A549 (cell line): ENCODE measurements around the gene CTNNA3. TPM values are rescaled to one million over a fixed set of nuclear protein-coding genes. Genes with fewer than 3 reads are reported as not detected.
"Not testable (repeated sequence)": the region's sequence is repeated elsewhere in the genome, so short reads cannot be mapped to it uniquely, and the experiment has no call there.

ENCODE experiments used
- ATAC-seq, 2 experiments: fragments of 200-7000 bp in 1 of 2; fragments of >200 bp in 1 of 2; cut with Nextera tagmentation in 1 of 2; cut with Tn5 transposase in 1 of 2; 3 replicates each; pipeline versions ENCODE4 v1.8.0 to v1.9.1; 2018 to 2020; ENCODE audit warnings: mild to moderate bottlenecking in 1 of 2, moderate library complexity in 1 of 2
- CTCF ChIA-PET: fragments of 300-600 bp; sonication (Branson Sonifier 250); formaldehyde crosslinking; extraction: SDS; loops from one replicate; lab custom pipeline; 2021; ENCODE audit warnings: antibody characterized with exemption, inconsistent platforms; lab: Yijun Ruan, JAX
- POLR2A ChIA-PET: fragments of 350-600 bp; formaldehyde crosslinking; extraction: SDS; loops from one replicate; lab custom pipeline; 2021; ENCODE audit warnings: antibody characterized with exemption, inconsistent platforms; lab: Yijun Ruan, JAX
- DNase-seq, 2 experiments: peaks; one replicate each; pipeline versions ENCODE4 v3.0.0 to v3.0.0-alpha.2; 2011 to 2016; ENCODE audit warnings: low read depth in 1 of 2, low spot score in 1 of 2
- FAIRE-seq: peaks from 2 replicates; lab custom pipeline; 2011; peaks lifted over from hg19 to GRCh38; lab: Jason Lieb, UNC
- H3K27ac ChIP-seq, 2 experiments: fragments of >200 bp; sonication (Bioruptor Twin); formaldehyde crosslinking; 3 replicates each; pipeline ENCODE4 v1.5.1; 2016 to 2017
- H3K4me1 ChIP-seq: fragments of >200 bp; sonication (Bioruptor Twin); formaldehyde crosslinking; 3 replicates; pipeline ENCODE4 v1.6.1; 2016
- H3K4me2 ChIP-seq: fragments of >200 bp; sonication (Bioruptor Twin); formaldehyde crosslinking; 3 replicates; pipeline ENCODE4 v1.6.1; 2016
- H3K4me3 ChIP-seq: fragments of >200 bp; sonication (Bioruptor Twin); formaldehyde crosslinking; 3 replicates; pipeline ENCODE4 v1.5.1; 2016
- H3K9me3 ChIP-seq: fragments of >200 bp; sonication (Bioruptor Twin); formaldehyde crosslinking; 3 replicates; pipeline ENCODE4 v1.6.1; 2016
- BHLHE40 ChIP-seq: IDR thresholded peaks from 2 replicates; pipeline ENCODE4 v1.6.1; 2012; ENCODE audit warnings: low read depth, low read length, inconsistent platforms
- EP300 ChIP-seq, 2 experiments: fragments of >200 bp; sonication (Bioruptor Twin); formaldehyde crosslinking; IDR thresholded peaks; 2 replicates in 1 of 2; 3 replicates in 1 of 2; pipeline ENCODE4 v1.6.1; 2016 to 2017
- FOSL2 ChIP-seq, 2 experiments: fragments of 450-650 bp in 1 of 2; fragments of >200 bp in 1 of 2; sonication (Bioruptor Twin) in 1 of 2; formaldehyde crosslinking; IDR thresholded peaks; 2 replicates each; pipeline versions ENCODE4 v1.5.0 to v1.6.1; 2016 to 2020; ENCODE audit warnings: mild to moderate bottlenecking in 1 of 2, moderate library complexity in 1 of 2
- GATA3 ChIP-seq: IDR thresholded peaks from 2 replicates; pipeline ENCODE4 v1.6.1; 2012; ENCODE audit warnings: borderline replicate concordance
- HOXA7 ChIP-seq: fragments of 250-450 bp; sonication (Bioruptor Pico); IDR thresholded peaks from 2 replicates; pipeline ENCODE4 v1.5.0; 2020; ENCODE audit warnings: mild to moderate bottlenecking, moderate library complexity
- HOXB5 ChIP-seq: fragments of 250-450 bp; sonication (Bioruptor Pico); IDR thresholded peaks from 2 replicates; pipeline ENCODE4 v1.5.0; 2020; ENCODE audit warnings: mild to moderate bottlenecking, moderate library complexity
- KDM1A ChIP-seq: fragments of 200-600 bp; sonication (generic); IDR thresholded peaks from 2 replicates; pipeline ENCODE4 v1.6.1; 2016; ENCODE audit warnings: low read depth, mild to moderate bottlenecking
- MAFK ChIP-seq: fragments of 450-650 bp; IDR thresholded peaks from 2 replicates; pipeline ENCODE4 v1.6.1; 2014; ENCODE audit not compliant: partially characterized antibody
- NFE2L2 ChIP-seq: fragments of 150-350 bp; conservative IDR thresholded peaks from 2 replicates; pipeline ENCODE4 v1.6.1; 2014; ENCODE audit warnings: low read length
- PHF8 ChIP-seq: fragments of 200-600 bp; sonication (generic); IDR thresholded peaks from 2 replicates; pipeline ENCODE4 v1.6.1; 2016; ENCODE audit warnings: low read depth, mild to moderate bottlenecking, antibody characterized with exemption, moderate library complexity, borderline replicate concordance
- SREBF2 ChIP-seq: fragments of 450-650 bp; IDR thresholded peaks from 2 replicates; pipeline ENCODE4 v1.6.1; 2014; ENCODE audit warnings: mild to moderate bottlenecking, moderate library complexity
- TFCP2L1 ChIP-seq: fragments of 250-450 bp; sonication (Bioruptor Pico); IDR thresholded peaks from 2 replicates; pipeline ENCODE4 v1.5.0; 2021; ENCODE audit warnings: mild to moderate bottlenecking
- WGBS: methylation state at CpG from one replicate; pipeline ENCODE4 v1.1.6; 2017; ENCODE audit errors: missing lambda C conversion rate; 5-methylcytosine and 5-hydroxymethylcytosine counted together
- polyA plus RNA-seq, 4 experiments: library from polyadenylated mRNA; depleted of rRNA in 3 of 4; stranded (reverse); fragments of >200 nt; fragmentation: RNase III in 1 of 4; extraction: RNeasy Plus Mini Kit Qiagen cat#74134 plus additional on column Dnase treatment in 1 of 4; gene quantifications; 2 replicates in 3 of 4; 3 replicates in 1 of 4; pipeline ENCODE4 v1.2.3, GENCODE V29; 2011 to 2017
- TF ChIP-seq, protein P1 (sequence below): fragments of 200-600 bp; sonication (generic); IDR thresholded peaks from 2 replicates; pipeline ENCODE4 v1.6.1; 2016; ENCODE audit warnings: antibody characterized with exemption, mild to moderate bottlenecking, moderate library complexity
- TF ChIP-seq, protein P2 (sequence below): fragments of 150-350 bp; IDR thresholded peaks from 2 replicates; pipeline ENCODE4 v1.6.1; 2014; ENCODE audit warnings: low read depth, mild to moderate bottlenecking, low read length
- TF ChIP-seq, protein P3 (sequence below): fragments of >200 bp; sonication (Bioruptor Twin); formaldehyde crosslinking; IDR thresholded peaks from 3 replicates; pipeline ENCODE4 v1.6.1; 2016
- TF ChIP-seq, protein P4 (sequence below): fragments of 250-450 bp; sonication (Bioruptor Pico); IDR thresholded peaks from 2 replicates; pipeline ENCODE4 v1.5.0; 2021; ENCODE audit warnings: mild to moderate bottlenecking, moderate library complexity, borderline replicate concordance

Gene CTNNA3
- polyA plus RNA-seq, 2 of the 4 experiments (the other 2 are of a cell fraction): not detected

DNA sequence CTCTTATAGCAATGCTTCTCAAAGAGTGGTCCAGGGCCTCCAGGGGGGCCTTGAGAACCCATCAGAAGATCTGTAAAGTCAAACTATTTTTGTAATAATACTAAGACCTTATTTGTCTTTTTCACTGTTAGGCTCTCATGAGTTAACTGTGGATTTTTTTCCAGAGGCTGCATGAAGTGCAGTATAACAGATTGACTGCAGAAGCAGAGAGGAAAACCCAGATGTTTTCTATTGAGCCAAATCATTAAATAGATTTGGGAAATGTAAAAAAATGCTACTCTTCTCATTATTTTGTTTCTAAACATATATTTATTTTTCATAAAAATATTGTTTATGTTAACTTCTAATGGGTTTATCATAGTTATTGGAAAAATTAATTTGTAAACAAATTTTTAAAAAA, 1359.2 kb downstream of the CTNNA3 start:
- H3K27ac ChIP-seq: no peak overlapping the region
- no peaks in the 10 kb centered on the region for H3K4me1 ChIP-seq
- ChIA-PET POLR2A (no interaction called here), CTCF (no interaction called here)
- TF ChIP-seq NFE2L2 (no peak), HOXB5 (CRISPR knock-in tag) (no peak)
- H3K4me2 ChIP-seq: no peak overlapping the region
- H3K9me3 ChIP-seq: no peaks in the 10 kb centered on the region
- H3K4me3 ChIP-seq: no peak overlapping the region
- no peak for DNase-seq
- ATAC-seq: no peak
- FAIRE-seq: no peak

DNA sequence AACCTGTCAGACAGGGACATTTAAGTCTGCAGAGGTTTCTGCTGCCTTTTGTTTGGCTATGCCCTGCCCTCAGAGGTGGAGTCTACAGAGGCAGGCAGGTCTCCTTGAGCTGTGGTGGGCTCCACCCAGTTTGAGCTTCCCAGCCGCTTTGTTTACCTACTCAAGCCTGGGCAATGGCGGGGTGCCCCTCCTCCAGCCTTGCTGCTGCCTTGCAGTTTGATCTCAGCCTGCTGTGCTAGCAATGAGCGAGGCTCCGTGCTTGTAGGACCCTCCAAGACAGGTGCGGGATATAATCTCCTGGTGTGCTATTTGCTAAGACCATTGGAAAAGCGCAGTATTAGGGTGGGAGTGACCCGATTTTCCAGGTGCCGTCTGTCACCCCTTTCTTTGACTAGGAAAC, 1360.2 kb downstream of the CTNNA3 start:
- H3K4me3 ChIP-seq, ATAC-seq, H3K4me2 ChIP-seq, H3K27ac ChIP-seq, DNase-seq, FAIRE-seq, POLR2A ChIA-PET, H3K4me1 ChIP-seq, H3K9me3 ChIP-seq, CTCF ChIA-PET: not testable (repeated sequence)
- WGBS: 16% methylated on average over 7 of the region's 8 CpGs

DNA sequence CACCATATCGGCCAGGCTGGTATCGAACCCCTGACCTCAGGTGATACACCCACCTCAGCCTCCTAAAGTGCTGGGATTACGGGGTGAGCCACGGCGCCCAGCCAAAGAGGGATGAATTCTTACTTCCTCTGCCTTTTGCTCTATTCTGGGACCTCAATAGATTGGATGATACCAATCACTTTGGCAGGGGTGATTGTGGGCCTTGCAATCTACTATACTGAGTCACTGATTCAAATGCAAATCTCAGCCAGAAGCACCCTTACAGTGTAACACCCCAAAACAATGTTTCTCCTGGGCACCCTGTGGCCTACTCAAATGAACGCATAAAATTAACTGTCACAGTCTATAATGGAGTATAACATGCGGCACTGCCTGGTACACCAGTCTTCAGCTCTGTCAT, 1366.8 kb downstream of the CTNNA3 start:
- H3K4me1 ChIP-seq: no peaks in the 10 kb centered on the region
- H3K27ac ChIP-seq: no peak overlapping the region
- H3K4me2 ChIP-seq: no peak overlapping the region
- H3K9me3 ChIP-seq: no peaks in the 10 kb centered on the region
- POLR2A ChIA-PET: no interaction called here
- FAIRE-seq: no peak
- WGBS: 53% methylated on average over 7 of the region's 7 CpGs
- no peak overlapping the region for H3K4me3 ChIP-seq
- no peak for DNase-seq
- no peak for ATAC-seq
- TF ChIP-seq HOXA7 (CRISPR knock-in tag) (no peak), MAFK (no peak), SREBF2 (no peak), KDM1A (no peak), PHF8 (no peak), EP300 (IDR thresholded peaks at IDR 0.05) (no peak), GATA3 (no peak), TFCP2L1 (CRISPR knock-in tag) (no peak), FOSL2 (IDR thresholded peaks at IDR 0.05) (no peak), FOSL2 (CRISPR knock-in tag; IDR thresholded peaks at IDR 0.05) (no peak), BHLHE40 (no peak)
- TF ChIP-seq, protein P1, sequence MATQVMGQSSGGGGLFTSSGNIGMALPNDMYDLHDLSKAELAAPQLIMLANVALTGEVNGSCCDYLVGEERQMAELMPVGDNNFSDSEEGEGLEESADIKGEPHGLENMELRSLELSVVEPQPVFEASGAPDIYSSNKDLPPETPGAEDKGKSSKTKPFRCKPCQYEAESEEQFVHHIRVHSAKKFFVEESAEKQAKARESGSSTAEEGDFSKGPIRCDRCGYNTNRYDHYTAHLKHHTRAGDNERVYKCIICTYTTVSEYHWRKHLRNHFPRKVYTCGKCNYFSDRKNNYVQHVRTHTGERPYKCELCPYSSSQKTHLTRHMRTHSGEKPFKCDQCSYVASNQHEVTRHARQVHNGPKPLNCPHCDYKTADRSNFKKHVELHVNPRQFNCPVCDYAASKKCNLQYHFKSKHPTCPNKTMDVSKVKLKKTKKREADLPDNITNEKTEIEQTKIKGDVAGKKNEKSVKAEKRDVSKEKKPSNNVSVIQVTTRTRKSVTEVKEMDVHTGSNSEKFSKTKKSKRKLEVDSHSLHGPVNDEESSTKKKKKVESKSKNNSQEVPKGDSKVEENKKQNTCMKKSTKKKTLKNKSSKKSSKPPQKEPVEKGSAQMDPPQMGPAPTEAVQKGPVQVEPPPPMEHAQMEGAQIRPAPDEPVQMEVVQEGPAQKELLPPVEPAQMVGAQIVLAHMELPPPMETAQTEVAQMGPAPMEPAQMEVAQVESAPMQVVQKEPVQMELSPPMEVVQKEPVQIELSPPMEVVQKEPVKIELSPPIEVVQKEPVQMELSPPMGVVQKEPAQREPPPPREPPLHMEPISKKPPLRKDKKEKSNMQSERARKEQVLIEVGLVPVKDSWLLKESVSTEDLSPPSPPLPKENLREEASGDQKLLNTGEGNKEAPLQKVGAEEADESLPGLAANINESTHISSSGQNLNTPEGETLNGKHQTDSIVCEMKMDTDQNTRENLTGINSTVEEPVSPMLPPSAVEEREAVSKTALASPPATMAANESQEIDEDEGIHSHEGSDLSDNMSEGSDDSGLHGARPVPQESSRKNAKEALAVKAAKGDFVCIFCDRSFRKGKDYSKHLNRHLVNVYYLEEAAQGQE: no peak
- TF ChIP-seq, protein P2, sequence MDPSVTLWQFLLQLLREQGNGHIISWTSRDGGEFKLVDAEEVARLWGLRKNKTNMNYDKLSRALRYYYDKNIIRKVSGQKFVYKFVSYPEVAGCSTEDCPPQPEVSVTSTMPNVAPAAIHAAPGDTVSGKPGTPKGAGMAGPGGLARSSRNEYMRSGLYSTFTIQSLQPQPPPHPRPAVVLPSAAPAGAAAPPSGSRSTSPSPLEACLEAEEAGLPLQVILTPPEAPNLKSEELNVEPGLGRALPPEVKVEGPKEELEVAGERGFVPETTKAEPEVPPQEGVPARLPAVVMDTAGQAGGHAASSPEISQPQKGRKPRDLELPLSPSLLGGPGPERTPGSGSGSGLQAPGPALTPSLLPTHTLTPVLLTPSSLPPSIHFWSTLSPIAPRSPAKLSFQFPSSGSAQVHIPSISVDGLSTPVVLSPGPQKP: no peak
- TF ChIP-seq, protein P3, sequence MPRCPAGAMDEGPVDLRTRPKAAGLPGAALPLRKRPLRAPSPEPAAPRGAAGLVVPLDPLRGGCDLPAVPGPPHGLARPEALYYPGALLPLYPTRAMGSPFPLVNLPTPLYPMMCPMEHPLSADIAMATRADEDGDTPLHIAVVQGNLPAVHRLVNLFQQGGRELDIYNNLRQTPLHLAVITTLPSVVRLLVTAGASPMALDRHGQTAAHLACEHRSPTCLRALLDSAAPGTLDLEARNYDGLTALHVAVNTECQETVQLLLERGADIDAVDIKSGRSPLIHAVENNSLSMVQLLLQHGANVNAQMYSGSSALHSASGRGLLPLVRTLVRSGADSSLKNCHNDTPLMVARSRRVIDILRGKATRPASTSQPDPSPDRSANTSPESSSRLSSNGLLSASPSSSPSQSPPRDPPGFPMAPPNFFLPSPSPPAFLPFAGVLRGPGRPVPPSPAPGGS: no peak
- TF ChIP-seq, protein P4, sequence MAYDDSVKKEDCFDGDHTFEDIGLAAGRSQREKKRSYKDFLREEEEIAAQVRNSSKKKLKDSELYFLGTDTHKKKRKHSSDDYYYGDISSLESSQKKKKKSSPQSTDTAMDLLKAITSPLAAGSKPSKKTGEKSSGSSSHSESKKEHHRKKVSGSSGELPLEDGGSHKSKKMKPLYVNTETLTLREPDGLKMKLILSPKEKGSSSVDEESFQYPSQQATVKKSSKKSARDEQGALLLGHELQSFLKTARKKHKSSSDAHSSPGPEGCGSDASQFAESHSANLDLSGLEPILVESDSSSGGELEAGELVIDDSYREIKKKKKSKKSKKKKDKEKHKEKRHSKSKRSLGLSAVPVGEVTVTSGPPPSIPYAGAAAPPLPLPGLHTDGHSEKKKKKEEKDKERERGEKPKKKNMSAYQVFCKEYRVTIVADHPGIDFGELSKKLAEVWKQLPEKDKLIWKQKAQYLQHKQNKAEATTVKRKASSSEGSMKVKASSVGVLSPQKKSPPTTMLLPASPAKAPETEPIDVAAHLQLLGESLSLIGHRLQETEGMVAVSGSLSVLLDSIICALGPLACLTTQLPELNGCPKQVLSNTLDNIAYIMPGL (CRISPR knock-in tag): no peak
- CTCF ChIA-PET: interaction anchor here (0.8 kb wide), 1 partner anchor 21 kb away, joined by 4 read pairs; no protein-coding TSS in a partner anchor
